DND-41 (cell line): ENCODE results near the gene NCAPD2.

Experiments used
- CTCF ChIP-seq: IDR thresholded peaks from 2 replicates; pipeline ENCODE4 v1.5.1; 2012; ENCODE audit warnings: borderline replicate concordance, low read length, moderate library complexity, mild to moderate bottlenecking; ENCODE audit not compliant: poor library complexity, severe bottlenecking; ENCODE audit errors: extremely low read depth
- EZH2 ChIP-seq: IDR thresholded peaks from 3 replicates; pipeline ENCODE4 v1.6.1; 2012; ENCODE audit warnings: borderline replicate concordance, low read depth, mild to moderate bottlenecking, moderate library complexity, low read length, inconsistent platforms; ENCODE audit not compliant: severe bottlenecking

- no peak for TF ChIP-seq CTCF
- TF ChIP-seq EZH2: no peak
Measured at GRCh38 chr12:6567112-6567670, 73.3 kb downstream of the NCAPD2 start.
